ENCODE results near the gene CDH4. TPM values are rescaled to one million over a fixed set of nuclear protein-coding genes. Genes with fewer than 3 reads are reported as not detected.

CDH4 gene
- total and polyA plus RNA-seq, 9 of the 15 experiments (the other 6 are each of a cell fraction or from before 2014, with no cell fraction given) = 0.04 TPM; not detected in 8

- TF ChIP-seq ATF2 (CRISPR knock-in tag; IDR thresholded peaks at IDR 0.05) = no peak
- TF ChIP-seq TEAD2 (tag; IDR thresholded peaks at IDR 0.05) = no peak
- no peak for TF ChIP-seq FOXP1 (CRISPR knock-in tag; IDR thresholded peaks at IDR 0.05)
- TF ChIP-seq RAD21 (CRISPR knock-in tag; conservative IDR thresholded peaks at IDR 0.05 in 1 of 2, IDR thresholded peaks at IDR 0.05 in 1 of 2) = no peak
- no peak for TF ChIP-seq ZBTB34 (CRISPR knock-in tag; IDR thresholded peaks at IDR 0.05)
- no peak for TF ChIP-seq PRPF4 (IDR thresholded peaks at IDR 0.05; ENCODE audit: insufficient read depth, low read depth, low read length, poor library complexity, severe bottlenecking)
- TF ChIP-seq ZNF445 (CRISPR knock-in tag; IDR thresholded peaks at IDR 0.05; ENCODE audit: low read depth) = no peak
- TF ChIP-seq HNRNPH1 (optimal IDR thresholded peaks at IDR 0.05; ENCODE audit: low read depth, low read length) = no peak
- no peak for TF ChIP-seq ZFP36 (IDR thresholded peaks at IDR 0.05; ENCODE audit: low read depth, low read length, partially characterized antibody)
- TF ChIP-seq ZC3H8 (IDR thresholded peaks at IDR 0.05) = no peak
- no peak for TF ChIP-seq XRCC4 (IDR thresholded peaks at IDR 0.05; ENCODE audit: extremely low read depth, insufficient read depth, insufficient read length)
- no peak for TF ChIP-seq CEBPB (tag; IDR thresholded peaks at IDR 0.05)
Measured at GRCh38 chr20:61665528-61666470, 413.7 kb downstream of the CDH4 start (continued).
